HL-60 (cell line): Measurements from ENCODE around the gene L3MBTL4.

Source experiments
- DNase-seq, 2 experiments: peaks; one replicate each; pipeline ENCODE4 v3.0.0-alpha.2; 2010 to 2020; ENCODE audit warnings: low read depth in 1 of 2, low spot score in 1 of 2
- H3K27ac ChIP-seq: fragments of 250-450 bp; sonication (Bioruptor Pico); replicated peaks from 2 replicates; pipeline ENCODE4 v1.5.1; 2020; ENCODE audit warnings: mild to moderate bottlenecking, moderate library complexity
- H3K27me3 ChIP-seq: fragments of 250-450 bp; sonication (Bioruptor Pico); 2 replicates; pipeline ENCODE4 v1.5.1; 2021; ENCODE audit warnings: mild to moderate bottlenecking, moderate library complexity; ENCODE audit not compliant: insufficient read depth, poor library complexity, severe bottlenecking
- H3K4me3 ChIP-seq: replicated peaks from 2 replicates; pipeline ENCODE4 v1.5.1; 2011; ENCODE audit warnings: mild to moderate bottlenecking, control low read depth, low read length; ENCODE audit not compliant: insufficient read depth
- GABPA ChIP-seq: IDR thresholded peaks from 2 replicates; pipeline ENCODE4 v1.6.1; 2012; ENCODE audit warnings: low read depth
- POLR2AphosphoS5 ChIP-seq: IDR thresholded peaks from 2 replicates; pipeline ENCODE4 v1.6.1; 2012; ENCODE audit warnings: low read depth
- SPI1 ChIP-seq: IDR thresholded peaks from 2 replicates; pipeline ENCODE4 v1.6.1; 2012; ENCODE audit warnings: low read depth, mild to moderate bottlenecking, borderline replicate concordance
- TF ChIP-seq, protein P1 (sequence below): IDR thresholded peaks from one replicate; pipeline ENCODE4 v1.5.1; 2011; ENCODE audit warnings: low read length, control low read depth, inconsistent platforms; ENCODE audit not compliant: insufficient read depth
- TF ChIP-seq, protein P2 (sequence below): IDR thresholded peaks from 2 replicates; pipeline ENCODE4 v1.6.1; 2012; ENCODE audit warnings: low read depth; ENCODE audit not compliant: insufficient replicate concordance

The L3MBTL4 gene

DNA sequence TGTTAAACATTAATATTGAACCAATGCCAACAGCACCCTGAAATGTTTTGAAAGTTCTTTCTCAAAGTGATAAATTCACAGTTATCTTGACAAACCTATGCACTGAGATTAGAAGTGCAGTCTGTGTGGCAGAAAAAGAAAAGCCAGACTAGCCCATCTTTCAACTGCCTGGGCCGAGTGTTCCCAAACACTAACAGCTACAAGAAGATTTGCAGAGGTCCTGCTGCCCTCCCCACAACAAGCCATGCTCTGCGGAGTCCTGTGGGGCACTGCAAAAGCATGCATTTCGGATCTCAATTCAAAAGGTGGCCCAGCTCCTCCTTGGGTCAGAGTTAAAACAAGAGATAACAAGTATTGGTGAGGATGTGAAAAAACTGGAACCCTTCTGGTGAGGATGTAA is 311.0 kb downstream of the L3MBTL4 start:
- no peak for DNase-seq
- no peak overlapping the region for H3K27ac ChIP-seq
- peaks cover 10% of the 10 kb centered on the region for H3K27me3 ChIP-seq
- no peak overlapping the region for H3K4me3 ChIP-seq
- no peak for TF ChIP-seq SPI1
- TF ChIP-seq, protein P1, sequence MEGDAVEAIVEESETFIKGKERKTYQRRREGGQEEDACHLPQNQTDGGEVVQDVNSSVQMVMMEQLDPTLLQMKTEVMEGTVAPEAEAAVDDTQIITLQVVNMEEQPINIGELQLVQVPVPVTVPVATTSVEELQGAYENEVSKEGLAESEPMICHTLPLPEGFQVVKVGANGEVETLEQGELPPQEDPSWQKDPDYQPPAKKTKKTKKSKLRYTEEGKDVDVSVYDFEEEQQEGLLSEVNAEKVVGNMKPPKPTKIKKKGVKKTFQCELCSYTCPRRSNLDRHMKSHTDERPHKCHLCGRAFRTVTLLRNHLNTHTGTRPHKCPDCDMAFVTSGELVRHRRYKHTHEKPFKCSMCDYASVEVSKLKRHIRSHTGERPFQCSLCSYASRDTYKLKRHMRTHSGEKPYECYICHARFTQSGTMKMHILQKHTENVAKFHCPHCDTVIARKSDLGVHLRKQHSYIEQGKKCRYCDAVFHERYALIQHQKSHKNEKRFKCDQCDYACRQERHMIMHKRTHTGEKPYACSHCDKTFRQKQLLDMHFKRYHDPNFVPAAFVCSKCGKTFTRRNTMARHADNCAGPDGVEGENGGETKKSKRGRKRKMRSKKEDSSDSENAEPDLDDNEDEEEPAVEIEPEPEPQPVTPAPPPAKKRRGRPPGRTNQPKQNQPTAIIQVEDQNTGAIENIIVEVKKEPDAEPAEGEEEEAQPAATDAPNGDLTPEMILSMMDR: no peak
- no peak for TF ChIP-seq POLR2AphosphoS5
- no peak for TF ChIP-seq GABPA
- TF ChIP-seq, protein P2, sequence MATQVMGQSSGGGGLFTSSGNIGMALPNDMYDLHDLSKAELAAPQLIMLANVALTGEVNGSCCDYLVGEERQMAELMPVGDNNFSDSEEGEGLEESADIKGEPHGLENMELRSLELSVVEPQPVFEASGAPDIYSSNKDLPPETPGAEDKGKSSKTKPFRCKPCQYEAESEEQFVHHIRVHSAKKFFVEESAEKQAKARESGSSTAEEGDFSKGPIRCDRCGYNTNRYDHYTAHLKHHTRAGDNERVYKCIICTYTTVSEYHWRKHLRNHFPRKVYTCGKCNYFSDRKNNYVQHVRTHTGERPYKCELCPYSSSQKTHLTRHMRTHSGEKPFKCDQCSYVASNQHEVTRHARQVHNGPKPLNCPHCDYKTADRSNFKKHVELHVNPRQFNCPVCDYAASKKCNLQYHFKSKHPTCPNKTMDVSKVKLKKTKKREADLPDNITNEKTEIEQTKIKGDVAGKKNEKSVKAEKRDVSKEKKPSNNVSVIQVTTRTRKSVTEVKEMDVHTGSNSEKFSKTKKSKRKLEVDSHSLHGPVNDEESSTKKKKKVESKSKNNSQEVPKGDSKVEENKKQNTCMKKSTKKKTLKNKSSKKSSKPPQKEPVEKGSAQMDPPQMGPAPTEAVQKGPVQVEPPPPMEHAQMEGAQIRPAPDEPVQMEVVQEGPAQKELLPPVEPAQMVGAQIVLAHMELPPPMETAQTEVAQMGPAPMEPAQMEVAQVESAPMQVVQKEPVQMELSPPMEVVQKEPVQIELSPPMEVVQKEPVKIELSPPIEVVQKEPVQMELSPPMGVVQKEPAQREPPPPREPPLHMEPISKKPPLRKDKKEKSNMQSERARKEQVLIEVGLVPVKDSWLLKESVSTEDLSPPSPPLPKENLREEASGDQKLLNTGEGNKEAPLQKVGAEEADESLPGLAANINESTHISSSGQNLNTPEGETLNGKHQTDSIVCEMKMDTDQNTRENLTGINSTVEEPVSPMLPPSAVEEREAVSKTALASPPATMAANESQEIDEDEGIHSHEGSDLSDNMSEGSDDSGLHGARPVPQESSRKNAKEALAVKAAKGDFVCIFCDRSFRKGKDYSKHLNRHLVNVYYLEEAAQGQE: no peak

DNA sequence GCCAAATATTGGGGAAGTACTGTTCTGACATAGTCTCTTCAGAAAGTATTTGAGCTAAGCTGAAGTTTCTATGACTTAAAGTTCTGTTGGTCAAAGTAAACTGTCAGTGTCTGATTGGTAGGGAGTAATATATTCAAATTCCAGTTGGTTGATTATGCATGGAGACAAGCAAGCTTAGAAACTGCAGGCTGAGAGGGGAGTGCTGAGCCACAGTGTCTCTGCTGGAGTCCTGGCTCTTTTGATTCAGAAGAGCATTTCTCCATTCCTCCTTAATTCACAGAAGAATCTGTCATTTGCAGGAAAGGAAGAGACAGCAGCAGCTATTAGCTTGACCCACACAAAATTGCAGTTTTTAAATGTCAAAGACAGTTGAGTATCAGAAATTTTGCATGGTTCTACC is 318.0 kb downstream of the L3MBTL4 start:
- TF ChIP-seq GABPA: no peak
- no peak overlapping the region for H3K27ac ChIP-seq
- no peaks in the 10 kb centered on the region for H3K27me3 ChIP-seq
- no peak overlapping the region for H3K4me3 ChIP-seq
- DNase-seq: no peak

DNA sequence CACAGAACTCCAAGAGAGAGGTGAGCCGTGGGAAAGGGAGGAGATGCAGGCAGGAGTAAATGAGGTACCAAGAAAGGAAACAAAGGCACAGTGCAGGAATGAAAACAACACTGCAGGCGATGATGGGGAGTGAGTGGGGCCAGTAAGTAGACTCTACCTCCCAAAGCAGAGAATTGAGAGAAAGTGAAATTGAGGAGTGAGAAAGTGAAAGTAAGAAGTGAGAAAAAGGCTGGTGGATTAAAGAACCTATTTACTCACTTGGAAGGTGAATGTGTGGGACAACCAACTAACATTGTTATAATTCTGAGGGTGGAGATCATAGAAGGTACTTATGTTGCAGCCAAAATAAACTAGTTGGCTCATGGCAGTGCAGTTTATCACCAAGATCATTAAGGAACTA is 326.3 kb downstream of the L3MBTL4 start:
- no peak for DNase-seq
- Histone ChIP-seq H3K4me3 (no peak overlapping the region), H3K27me3 (no peaks in the 10 kb centered on the region), H3K27ac (no peak overlapping the region)
- TF ChIP-seq, protein P1: no peak
- TF ChIP-seq, protein P2: no peak
- TF ChIP-seq GABPA: no peak
- TF ChIP-seq POLR2AphosphoS5: no peak
- no peak for TF ChIP-seq SPI1

DNA sequence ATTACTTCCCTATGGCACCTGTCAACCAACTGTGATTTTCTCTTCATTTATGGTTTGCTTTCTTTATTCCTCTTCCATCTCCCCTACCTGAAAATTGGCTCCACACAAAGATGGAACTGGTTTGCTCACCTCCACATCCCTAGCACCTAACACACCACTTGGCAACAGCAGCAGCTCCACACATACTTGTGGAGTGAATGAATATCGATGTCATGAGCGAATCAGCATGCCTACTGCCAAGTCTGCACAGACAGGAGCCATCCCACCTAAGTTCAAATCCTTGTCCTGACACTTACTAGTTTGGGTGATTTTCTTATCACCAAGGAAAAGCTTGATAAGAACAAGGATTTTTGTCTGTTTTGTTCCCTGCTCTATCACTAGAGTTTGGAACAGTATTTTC is 328.0 kb downstream of the L3MBTL4 start:
- no peak for DNase-seq
- TF ChIP-seq POLR2AphosphoS5 (no peak), GABPA (no peak)
- TF ChIP-seq, protein P2: no peak
- TF ChIP-seq, protein P1: no peak
- Histone ChIP-seq H3K27ac (no peak overlapping the region), H3K4me3 (no peak overlapping the region), H3K27me3 (no peaks in the 10 kb centered on the region)
